Activated CD4-positive, alpha-beta T cell treated with anti-CD3 and anti-CD28 coated beads, Interleukin-2, amount 10 ng/mL, durations not matched to agents 24 days and 14 days (primary cell): ENCODE results near the gene MESD. TPM values are rescaled to one million over a fixed set of nuclear protein-coding genes. Genes with fewer than 3 reads are reported as not detected.
A peak's percentile ranks its signal among the peaks of the same experiment; 100 is the strongest.

ENCODE experiments used
- DNase-seq: peaks from one replicate; pipeline ENCODE4 v3.0.0; 2022
- H3K27ac Mint-ChIP-seq: one replicate; pipeline ENCODE4 v1.8.0; 2022; ENCODE audit warnings: mild to moderate bottlenecking, mixed read lengths
- H3K27me3 Mint-ChIP-seq: one replicate; pipeline ENCODE4 v1.8.0; 2022; ENCODE audit warnings: mixed read lengths
- H3K36me3 Mint-ChIP-seq: one replicate; pipeline ENCODE4 v1.8.0; 2022; ENCODE audit warnings: low read depth, mild to moderate bottlenecking, mixed read lengths
- H3K4me1 Mint-ChIP-seq: one replicate; pipeline ENCODE4 v1.8.0; 2021; ENCODE audit warnings: mixed read lengths
- H3K4me3 Mint-ChIP-seq: one replicate; pipeline ENCODE4 v1.8.0; 2022; ENCODE audit warnings: mild to moderate bottlenecking, moderate library complexity, mixed read lengths
- H3K9me3 Mint-ChIP-seq: one replicate; pipeline ENCODE4 v1.8.0; 2021; ENCODE audit warnings: mixed read lengths
- intact Hi-C: fragments of 100-400 bp; cut with micrococcal nuclease; formaldehyde crosslinking; loops from one replicate; pipeline ENCODE4 v1.15.1; 2023
- total RNA-seq: library from RNA; stranded (reverse); gene quantifications from 2 replicates; pipeline ENCODE4 v1.2.3, GENCODE V29; 2022

MESD gene
- total RNA-seq, 1 donor from 2014 or later, result 27.1 TPM

- no peaks in the 10 kb centered on the region for H3K36me3 Mint-ChIP-seq
- H3K27me3 Mint-ChIP-seq, result no peaks in the 10 kb centered on the region
- H3K27ac Mint-ChIP-seq, result peak overlapping the region; percentile 96
- DNase-seq, result no peak
- peak overlapping the region; percentile 66 for H3K4me3 Mint-ChIP-seq
- peaks cover 11% of the 10 kb centered on the region for H3K9me3 Mint-ChIP-seq
- peaks cover 27% of the 10 kb centered on the region for H3K4me1 Mint-ChIP-seq
- intact Hi-C loops, result no loop called here
These were observed 34.8 kb upstream of the MESD start for GRCh38 chr15:81024265-81024872.

GRCh38 chr15:81023483-81024264 is 34.1 kb upstream of the MESD start:
- Mint-ChIP-seq H3K9me3 (peaks cover 4% of the 10 kb centered on the region), H3K4me1 (peaks cover 27% of the 10 kb centered on the region), H3K27ac (peak overlapping the region; percentile 96), H3K4me3 (peak overlapping the region; percentile 66), H3K27me3 (no peaks in the 10 kb centered on the region), H3K36me3 (no peaks in the 10 kb centered on the region)
- intact Hi-C loops, result loop anchor here (1.0 to 2.0 kb wide), 2 partner anchors 23 to 273 kb away; partner anchors contain the start of gene TLNRD1
- peak; percentile 76 for DNase-seq

- Mint-ChIP-seq H3K36me3 (no peaks in the 10 kb centered on the region), H3K27me3 (no peaks in the 10 kb centered on the region), H3K9me3 (no peaks in the 10 kb centered on the region), H3K4me1 (peaks cover 27% of the 10 kb centered on the region), H3K27ac (no peak overlapping the region), H3K4me3 (no peak overlapping the region)
- DNase-seq, result no peak
- intact Hi-C loops, result no loop called here
These were observed 31.7 kb upstream of the MESD start for GRCh38 chr15:81021321-81021720.

GRCh38 chr15:81018197-81018596 is 28.6 kb upstream of the MESD start:
- intact Hi-C loops, result no loop called here
- Mint-ChIP-seq H3K4me1 (peaks cover 4% of the 10 kb centered on the region), H3K36me3 (peaks cover 2% of the 10 kb centered on the region), H3K27me3 (no peaks in the 10 kb centered on the region), H3K27ac (no peak overlapping the region), H3K9me3 (no peaks in the 10 kb centered on the region), H3K4me3 (no peak overlapping the region)
- no peak for DNase-seq

GRCh38 chr15:81016489-81017068 is 27.0 kb upstream of the MESD start:
- Mint-ChIP-seq H3K27ac (no peak overlapping the region), H3K36me3 (peaks cover 2% of the 10 kb centered on the region), H3K9me3 (no peaks in the 10 kb centered on the region), H3K27me3 (no peaks in the 10 kb centered on the region), H3K4me3 (no peak overlapping the region), H3K4me1 (no peaks in the 10 kb centered on the region)
- intact Hi-C loops, result no loop called here
- no peak for DNase-seq

GRCh38 chr15:81015621-81016488 is 26.2 kb upstream of the MESD start:
- DNase-seq, result no peak
- Mint-ChIP-seq H3K27ac (no peak overlapping the region), H3K27me3 (no peaks in the 10 kb centered on the region)

GRCh38 chr15:81014446-81015093 is 25.0 kb upstream of the MESD start:
- Mint-ChIP-seq H3K4me1 (peaks cover 8% of the 10 kb centered on the region), H3K36me3 (peaks cover 6% of the 10 kb centered on the region), H3K9me3 (no peaks in the 10 kb centered on the region), H3K4me3 (no peak overlapping the region), H3K27me3 (no peaks in the 10 kb centered on the region), H3K27ac (no peak overlapping the region)
- intact Hi-C loops, result no loop called here
- no peak for DNase-seq

More at GRCh38 chr15:81015621-81016488, 26.2 kb upstream of the MESD start:
- Mint-ChIP-seq H3K4me1 (peaks cover 2% of the 10 kb centered on the region), H3K4me3 (no peak overlapping the region), H3K9me3 (no peaks in the 10 kb centered on the region), H3K36me3 (peaks cover 2% of the 10 kb centered on the region)
- intact Hi-C loops, result no loop called here

- Mint-ChIP-seq H3K4me3 (no peak overlapping the region), H3K4me1 (peaks cover 12% of the 10 kb centered on the region), H3K27me3 (no peaks in the 10 kb centered on the region), H3K9me3 (no peaks in the 10 kb centered on the region), H3K36me3 (peaks cover 9% of the 10 kb centered on the region), H3K27ac (no peak overlapping the region)
- no peak for DNase-seq
- intact Hi-C loops, result no loop called here
These were observed 23.8 kb upstream of the MESD start for GRCh38 chr15:81013396-81013929.

DNA sequence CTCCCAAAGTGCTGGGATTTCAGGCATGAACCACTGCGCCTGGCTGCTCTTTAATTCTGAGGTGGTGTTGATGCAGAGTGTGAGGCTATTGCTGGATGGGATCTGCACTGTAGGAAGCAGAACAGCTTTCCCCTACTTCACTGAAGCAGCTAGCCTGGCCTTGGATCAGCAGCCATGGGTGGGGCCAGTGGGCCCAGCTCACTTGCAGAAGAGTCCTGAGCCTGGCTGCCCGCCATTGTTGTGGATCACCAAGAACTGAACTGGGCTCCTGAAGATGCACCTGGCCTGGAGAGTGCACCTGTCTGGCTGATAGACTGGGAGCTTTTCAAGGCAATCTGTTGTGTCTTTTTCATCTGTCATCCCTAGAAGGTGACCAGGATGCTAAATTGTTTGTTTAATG is 23.0 kb upstream of the MESD start:
- Mint-ChIP-seq H3K4me3 (no peak overlapping the region), H3K4me1 (peaks cover 18% of the 10 kb centered on the region)

DNA sequence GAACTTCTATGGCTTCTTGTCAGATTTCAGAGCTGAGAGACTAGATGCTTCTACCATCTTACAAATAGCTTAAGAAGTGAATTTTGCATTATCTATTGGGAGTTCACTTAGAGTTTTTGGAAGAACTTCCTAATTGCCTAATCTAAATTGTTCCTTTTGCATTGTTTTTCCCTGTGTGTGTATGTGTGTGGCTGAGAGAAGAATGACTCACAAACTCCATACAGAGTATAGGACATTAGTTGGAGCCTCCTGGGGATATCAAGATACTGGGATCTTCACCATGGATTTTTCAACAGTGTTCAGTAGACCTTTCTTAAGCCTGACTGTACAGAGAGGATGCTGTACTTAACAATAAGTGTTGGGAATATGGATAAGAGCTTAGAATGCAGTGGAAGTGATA is 22.0 kb upstream of the MESD start:
- DNase-seq, result no peak
- Mint-ChIP-seq H3K4me3 (no peak overlapping the region), H3K27me3 (no peaks in the 10 kb centered on the region), H3K4me1 (peaks cover 22% of the 10 kb centered on the region), H3K9me3 (no peaks in the 10 kb centered on the region), H3K36me3 (peaks cover 12% of the 10 kb centered on the region), H3K27ac (no peak overlapping the region)
- intact Hi-C loops, result no loop called here

More for the DNA sequence above, 23.0 kb upstream of the MESD start:
- intact Hi-C loops, result no loop called here
- Mint-ChIP-seq H3K27ac (no peak overlapping the region), H3K9me3 (no peaks in the 10 kb centered on the region), H3K36me3 (peaks cover 9% of the 10 kb centered on the region), H3K27me3 (no peaks in the 10 kb centered on the region)
- DNase-seq, result no peak

GRCh38 chr15:81010086-81010485 is 20.5 kb upstream of the MESD start:
- no peak overlapping the region for H3K27ac Mint-ChIP-seq
- peaks cover 18% of the 10 kb centered on the region for H3K36me3 Mint-ChIP-seq
- intact Hi-C loops, result no loop called here
- no peaks in the 10 kb centered on the region for H3K27me3 Mint-ChIP-seq
- H3K4me3 Mint-ChIP-seq, result no peak overlapping the region
- peaks cover 29% of the 10 kb centered on the region for H3K4me1 Mint-ChIP-seq
- H3K9me3 Mint-ChIP-seq, result no peaks in the 10 kb centered on the region
- DNase-seq, result no peak

GRCh38 chr15:81008312-81008711 is 18.7 kb upstream of the MESD start:
- peaks cover 32% of the 10 kb centered on the region for H3K36me3 Mint-ChIP-seq
- H3K4me1 Mint-ChIP-seq, result peaks cover 45% of the 10 kb centered on the region
- H3K9me3 Mint-ChIP-seq, result no peaks in the 10 kb centered on the region
- intact Hi-C loops, result no loop called here
- no peak overlapping the region for H3K4me3 Mint-ChIP-seq
- no peak for DNase-seq
- no peaks in the 10 kb centered on the region for H3K27me3 Mint-ChIP-seq
- no peak overlapping the region for H3K27ac Mint-ChIP-seq

DNA sequence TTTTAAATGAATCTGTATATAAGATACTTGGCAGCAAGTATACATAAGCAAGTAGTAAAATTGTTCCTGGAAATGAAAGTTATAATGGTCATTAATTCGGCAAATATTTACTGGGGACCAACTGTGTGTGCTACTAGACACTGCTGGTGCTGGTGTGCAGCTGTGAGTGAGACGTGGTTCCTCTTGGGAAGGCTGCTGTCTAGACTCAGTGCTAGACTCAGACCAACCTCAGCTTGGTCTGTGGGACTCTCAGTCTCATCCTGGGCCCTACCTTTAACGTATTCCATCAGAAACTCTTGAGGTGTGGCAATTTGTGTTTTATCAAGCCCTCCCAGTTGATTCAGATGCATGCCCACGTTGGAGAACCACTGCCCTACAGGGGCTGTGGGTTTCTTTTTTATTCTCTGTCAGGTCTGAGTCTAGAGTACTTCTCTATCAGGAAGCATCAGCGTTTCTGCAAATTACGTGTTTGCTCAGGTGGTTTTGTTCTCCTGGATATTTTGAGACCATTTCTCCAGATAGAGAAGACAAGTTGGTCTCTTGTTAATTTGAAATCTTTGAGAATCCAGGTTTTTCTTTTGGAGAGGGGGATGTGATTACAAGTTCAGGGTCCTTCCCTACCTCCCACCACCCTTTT is 17.9 kb upstream of the MESD start:
- Mint-ChIP-seq H3K27me3 (no peaks in the 10 kb centered on the region), H3K4me3 (no peak overlapping the region), H3K4me1 (peaks cover 47% of the 10 kb centered on the region), H3K36me3 (peaks cover 35% of the 10 kb centered on the region), H3K27ac (no peak overlapping the region), H3K9me3 (no peaks in the 10 kb centered on the region)
- no peak for DNase-seq
- intact Hi-C loops, result no loop called here
